ENCODE results near the gene LASP1. TPM values are rescaled to one million over a fixed set of nuclear protein-coding genes. Genes with fewer than 3 reads are reported as not detected.
A peak's percentile ranks its signal among the peaks of the same experiment; 100 is the strongest.
"Not testable (repeated sequence)": the region's sequence is repeated elsewhere in the genome, so short reads cannot be mapped to it uniquely, and the experiment has no call there.

The LASP1 gene
- total RNA-seq, 1 donor from 2014 or later: 266 TPM

DNA sequence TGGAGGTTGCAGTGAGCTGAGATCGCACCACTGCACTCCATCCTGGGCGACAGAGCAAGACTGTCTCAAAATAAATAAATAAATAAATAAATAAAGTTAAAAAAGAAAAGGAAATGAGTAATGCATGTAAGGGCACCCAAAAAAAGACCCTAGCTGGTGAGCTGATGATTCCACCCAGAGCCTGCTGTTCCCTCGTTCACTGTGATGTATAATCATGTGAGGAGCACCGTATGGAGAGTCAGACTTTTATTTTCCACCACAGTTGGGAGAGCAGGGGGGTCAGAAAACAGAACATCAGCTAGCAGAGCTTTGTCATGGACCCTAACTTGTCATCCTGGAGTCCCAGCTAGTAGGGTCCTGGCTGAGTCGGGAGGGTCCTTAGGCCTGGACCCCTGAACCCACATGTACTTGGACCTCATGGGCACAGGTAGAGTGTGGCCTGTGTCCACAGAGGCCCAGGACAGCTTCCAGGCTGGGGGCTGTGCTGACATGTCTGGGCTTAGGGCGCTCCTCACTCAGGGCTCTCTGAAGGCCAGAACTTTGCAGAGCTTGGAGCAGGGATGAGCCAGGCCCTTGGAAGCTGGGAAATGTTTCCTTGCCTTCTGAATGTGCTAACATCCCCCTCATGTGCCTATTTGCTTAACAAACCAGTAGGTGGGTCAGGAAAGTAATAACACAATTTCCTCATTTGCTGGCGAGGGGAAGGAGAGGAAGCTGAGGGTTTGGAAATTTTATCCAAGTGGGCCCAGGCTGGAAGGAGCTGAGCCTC lies 36.8 kb downstream of the LASP1 start:
- no peak for DNase-seq (ENCODE audit: low spot score)

DNA sequence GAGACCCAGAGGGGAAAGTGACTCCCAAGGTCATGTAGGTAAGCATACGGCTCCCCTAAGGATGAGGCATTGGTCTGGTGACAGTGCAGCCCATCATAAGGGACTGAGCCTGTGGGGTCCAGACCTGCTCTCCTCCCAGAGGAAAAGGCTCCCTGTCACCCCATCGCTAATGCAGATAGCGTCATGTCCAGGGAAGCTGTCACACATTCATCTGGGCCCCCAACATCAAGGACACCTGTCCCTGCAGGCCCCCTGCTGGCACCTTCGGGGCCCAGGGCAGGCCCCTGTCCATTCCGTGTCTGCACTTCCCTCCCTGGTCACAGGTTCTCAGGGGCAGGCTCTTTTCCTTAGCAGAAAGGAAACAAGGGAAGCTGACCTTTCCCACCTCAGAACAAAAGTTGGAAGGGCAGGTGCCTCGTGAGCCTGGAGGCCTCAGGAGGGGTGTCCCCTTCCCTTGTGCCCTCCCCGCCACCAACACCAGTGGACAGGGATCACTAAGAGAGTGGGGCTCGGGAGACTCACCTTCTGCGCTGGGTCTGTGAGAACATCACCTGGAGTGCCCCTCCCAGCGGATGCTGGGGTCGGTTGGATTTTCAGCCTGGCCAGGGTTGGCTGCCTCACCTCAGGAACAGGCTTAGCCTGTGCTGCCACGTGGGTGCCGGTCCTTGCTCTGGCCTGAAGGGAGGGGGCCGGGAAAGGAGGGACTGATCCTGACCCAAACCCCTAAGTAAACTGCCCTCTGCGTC lies 38.2 kb downstream of the LASP1 start:
- DNase-seq (ENCODE audit: low spot score): no peak

DNA sequence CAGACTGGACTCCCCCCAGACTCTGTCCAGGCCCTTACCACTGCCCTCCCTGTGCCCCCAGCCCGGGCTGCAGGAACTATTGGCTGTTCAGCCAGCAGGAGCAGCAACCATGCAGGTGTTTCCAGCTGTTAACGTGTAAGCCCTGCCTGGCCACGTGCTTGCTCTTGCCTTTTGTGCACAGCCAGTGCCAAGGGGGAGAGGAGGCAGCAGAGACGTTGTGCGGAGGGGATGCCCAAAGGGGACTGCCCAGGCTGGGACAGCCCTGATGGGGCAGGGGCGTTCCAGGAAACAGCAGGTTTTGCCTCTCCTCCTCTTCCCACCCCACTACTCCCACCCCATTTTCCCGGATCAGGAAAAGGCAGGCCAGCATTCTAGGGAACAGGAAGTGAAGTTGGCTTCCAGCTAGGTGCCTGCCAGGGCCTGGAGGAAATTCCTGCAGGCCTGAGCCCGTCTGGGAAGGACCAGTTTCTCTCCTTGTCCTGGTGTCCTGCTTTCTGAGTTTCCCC lies 38.9 kb downstream of the LASP1 start:
- DNase-seq (ENCODE audit: low spot score): no peak

DNA sequence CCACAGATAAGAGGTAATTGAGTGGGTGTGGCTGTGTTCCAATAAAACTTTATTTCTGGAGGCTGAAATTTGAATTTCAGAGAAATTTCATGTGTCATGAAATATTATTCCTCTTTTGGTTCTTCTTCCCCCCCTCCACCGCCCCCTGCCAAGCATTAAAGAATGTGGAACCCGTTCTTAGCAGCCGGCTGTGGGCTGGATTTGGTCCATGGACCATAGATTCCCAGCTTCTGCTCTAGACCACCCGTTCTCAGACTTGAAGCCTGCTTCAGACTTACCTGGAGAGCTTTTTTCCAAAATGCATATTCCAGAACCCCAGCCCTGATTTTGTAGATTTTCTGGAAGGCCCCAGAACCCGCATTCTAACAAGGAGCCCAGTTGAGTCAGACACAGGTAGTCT lies 40.5 kb downstream of the LASP1 start:
- DNase-seq (ENCODE audit: low spot score): no peak

DNA sequence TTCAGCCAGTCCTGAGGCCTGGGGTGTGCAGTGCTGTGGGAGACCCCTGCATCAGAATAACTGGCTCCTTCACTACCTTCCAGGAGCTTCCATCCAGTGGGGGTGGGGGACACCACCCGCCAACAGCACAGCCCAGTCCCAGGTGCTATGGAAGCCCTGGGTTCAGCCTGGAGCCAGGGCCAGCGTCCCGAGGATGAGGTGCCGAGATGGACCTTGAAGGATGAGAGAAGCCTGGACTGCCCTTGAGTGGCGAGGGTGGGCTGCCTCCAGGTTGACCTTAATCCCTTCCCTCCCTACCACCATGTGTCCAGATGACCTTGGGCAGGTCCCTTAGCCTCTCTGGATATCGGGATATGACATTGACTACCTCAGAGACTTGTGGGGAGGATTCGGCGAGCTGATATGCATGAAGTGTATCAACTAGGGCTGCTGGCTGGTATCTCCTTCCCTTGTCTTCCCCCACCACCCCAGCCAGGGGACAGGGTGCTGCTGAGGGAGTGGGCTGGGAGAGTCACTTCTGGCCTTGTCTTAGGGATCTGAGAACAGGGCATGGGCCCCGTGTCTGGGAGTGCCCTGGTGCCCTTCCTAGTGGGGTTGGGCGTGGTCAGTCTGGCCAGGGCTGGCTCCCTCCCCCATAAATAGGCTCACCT lies 41.3 kb downstream of the LASP1 start:
- DNase-seq (ENCODE audit: low spot score): no peak

DNA sequence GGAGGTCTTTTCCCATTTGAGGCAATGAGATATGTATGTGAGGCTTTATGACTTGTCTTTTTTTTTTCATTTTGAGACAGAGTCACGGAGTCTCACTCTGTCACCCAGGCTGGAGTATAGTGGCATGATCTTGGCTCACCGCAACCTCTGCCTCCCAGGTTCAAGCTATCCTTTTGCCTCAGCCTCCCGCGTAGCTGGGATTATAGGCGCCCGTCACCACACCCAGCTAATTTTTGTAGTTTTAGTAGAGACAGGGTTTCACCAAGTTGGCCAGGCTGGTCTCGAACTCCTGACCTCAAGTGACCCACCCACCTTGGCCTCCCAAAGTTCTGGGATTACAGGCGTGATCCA lies 41.8 kb downstream of the LASP1 start:
- not testable (repeated sequence) for DNase-seq (ENCODE audit: low spot score)

DNA sequence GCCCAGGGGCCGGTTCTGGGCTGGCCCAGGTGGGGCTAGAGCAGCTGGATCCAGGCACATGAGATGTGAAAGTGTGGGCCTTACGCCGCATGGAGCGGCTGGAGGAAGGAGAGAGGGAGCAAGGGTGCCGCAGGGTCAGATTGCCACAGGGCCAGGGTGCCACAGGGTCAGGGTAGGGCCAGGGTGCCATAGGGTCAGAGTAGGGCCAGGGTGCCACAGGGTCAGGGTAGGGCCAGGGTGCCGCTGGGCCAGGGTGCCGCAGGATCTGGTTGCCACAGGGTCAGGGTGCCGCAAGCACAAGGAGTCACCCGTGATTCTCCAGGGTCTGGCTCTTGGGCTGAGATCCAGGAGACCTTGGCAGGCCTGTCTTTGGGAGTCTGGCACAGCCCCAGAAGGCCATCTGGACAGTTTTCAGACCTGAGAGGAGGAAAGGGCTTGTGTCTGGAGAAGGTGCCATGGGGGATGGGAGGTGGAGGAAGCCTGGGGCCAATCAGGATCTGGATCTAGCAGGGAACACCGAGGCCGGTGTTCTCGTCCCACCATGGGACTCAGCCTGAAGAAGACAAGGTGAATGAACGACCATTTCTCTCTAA lies 42.5 kb downstream of the LASP1 start:
- DNase-seq (ENCODE audit: low spot score): peak; percentile 88

DNA sequence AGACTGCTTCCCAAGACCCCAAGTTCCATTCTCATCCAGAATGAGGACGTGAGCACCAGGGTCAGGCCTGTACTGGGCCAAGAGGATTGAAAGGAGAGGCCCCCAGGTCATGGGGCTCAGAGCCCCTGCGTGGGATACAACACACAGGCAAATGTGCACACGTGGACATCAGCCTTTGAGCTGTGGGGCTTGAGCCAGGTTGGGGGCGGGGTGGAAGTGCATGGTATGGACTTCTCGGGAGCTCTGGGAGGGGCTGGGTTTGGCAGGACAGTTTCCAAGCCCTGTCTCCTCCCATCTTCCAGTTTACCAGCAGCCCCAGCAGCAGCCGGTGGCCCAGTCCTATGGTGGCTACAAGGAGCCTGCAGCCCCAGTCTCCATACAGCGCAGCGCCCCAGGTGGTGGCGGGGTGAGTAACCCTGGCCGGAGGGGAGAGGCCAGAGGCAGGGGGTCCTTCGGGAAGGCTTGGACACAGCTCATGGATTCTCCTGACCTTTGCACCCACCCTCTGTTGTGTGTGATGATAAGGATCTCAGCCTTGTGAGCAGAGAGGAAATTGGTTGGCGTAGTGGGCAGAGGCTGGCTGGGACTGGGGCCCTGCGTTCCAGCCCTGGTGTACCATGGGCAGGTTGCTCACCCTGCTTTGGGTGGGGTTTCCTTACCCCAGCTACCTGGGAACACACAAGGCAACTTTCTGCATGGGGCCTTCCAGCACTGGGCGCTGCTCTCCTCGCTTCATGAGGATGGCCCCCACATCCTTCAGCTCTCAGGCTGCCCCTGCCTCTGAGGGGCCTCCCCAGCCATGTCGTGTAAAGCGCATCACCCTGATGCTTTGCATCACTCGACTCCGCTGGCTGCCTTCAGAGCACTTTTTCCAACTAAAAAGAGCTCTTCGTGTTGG lies 45.1 kb downstream of the LASP1 start:
- DNase-seq (ENCODE audit: low spot score): peak; percentile 78

DNA sequence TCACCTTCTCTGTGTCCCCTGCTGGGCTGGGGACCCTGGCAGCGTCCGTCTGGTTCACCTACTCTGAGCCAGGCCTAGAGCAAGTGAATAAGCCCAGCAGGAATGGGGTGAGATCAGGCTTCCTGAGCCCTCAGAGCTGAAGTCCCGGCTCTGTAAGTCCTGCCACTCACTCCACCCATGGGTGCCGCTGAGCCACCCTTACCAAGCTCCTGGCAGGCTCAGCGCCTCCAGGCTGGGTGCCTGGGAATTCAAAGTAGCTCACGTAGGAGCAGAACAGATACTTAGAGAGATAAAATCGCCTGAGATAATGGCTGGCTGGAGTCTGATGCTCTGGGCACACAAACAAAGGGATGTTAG lies 45.8 kb downstream of the LASP1 start:
- DNase-seq (ENCODE audit: low spot score): no peak

DNA sequence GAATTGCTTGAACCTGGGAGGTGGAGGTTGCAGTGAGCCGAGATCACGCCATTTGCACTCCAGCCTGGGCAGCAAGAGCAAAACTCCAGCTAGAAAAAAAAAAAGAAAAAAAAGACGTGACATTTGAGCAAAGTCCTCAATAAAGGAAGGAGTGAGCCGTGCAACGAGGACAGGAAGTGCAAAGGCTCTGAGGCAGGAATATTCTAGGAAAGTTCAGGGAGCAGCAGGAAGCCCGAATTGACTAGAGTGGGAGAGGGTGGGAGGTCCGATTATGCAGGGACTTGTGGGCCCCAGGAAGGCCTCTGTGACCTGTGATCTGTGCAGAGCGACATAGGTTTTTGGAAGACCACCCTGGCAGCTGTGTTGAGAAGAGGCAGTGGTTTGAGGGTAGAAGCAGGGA lies 46.9 kb downstream of the LASP1 start:
- DNase-seq (ENCODE audit: low spot score): no peak

DNA sequence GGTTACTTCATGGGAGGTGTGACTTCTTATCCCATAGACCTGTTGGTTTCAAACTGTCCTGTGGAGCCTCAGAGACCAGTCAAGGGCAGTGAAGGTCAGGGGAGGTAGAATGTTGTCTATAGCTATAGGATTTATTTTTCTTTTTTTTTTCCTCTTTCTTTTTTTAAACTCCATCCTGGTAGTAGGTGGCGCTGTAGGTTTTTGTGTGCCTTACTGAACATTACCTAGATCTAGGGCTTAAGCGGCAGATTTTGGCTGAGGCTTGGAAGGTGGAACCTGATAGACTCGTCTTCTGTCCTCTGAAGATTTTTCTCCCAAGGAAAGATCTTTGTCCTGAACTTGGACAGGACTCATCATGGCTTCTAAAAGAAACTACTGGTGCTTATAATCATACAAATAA lies 47.4 kb downstream of the LASP1 start:
- no peak for DNase-seq (ENCODE audit: low spot score)

DNA sequence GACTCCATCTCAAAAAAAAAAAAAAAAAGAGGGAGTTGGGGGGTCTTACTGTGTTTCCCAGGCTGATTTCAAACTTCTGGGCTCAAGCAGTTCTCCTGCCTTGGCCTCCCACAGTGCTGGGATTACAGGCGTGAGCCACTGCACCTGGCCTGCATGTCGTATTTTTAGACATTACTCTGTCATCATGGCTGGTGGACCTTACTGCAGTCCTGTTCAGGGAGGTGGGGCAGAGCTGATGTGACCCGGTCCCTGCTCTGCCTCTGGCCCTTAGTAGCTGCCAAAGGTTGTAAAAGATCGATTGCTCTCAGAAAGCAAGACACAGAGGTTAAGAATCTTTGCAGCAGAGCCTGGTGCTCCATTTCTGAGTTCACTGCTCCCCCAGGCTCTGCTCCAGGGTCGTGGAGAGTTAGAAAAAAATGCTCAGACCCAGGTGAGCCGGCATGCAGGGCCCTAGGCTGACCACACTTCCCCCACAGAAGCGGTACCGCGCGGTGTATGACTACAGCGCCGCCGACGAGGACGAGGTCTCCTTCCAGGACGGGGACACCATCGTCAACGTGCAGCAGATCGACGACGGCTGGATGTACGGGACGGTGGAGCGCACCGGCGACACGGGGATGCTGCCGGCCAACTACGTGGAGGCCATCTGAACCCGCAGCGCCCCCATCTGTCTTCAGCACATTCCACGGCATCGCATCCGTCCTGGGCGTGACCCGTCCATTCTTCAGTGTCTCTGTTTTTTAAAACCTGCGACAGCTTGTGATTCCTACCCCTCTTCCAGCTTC lies 48.5 kb downstream of the LASP1 start:
- DNase-seq (ENCODE audit: low spot score): no peak

DNA sequence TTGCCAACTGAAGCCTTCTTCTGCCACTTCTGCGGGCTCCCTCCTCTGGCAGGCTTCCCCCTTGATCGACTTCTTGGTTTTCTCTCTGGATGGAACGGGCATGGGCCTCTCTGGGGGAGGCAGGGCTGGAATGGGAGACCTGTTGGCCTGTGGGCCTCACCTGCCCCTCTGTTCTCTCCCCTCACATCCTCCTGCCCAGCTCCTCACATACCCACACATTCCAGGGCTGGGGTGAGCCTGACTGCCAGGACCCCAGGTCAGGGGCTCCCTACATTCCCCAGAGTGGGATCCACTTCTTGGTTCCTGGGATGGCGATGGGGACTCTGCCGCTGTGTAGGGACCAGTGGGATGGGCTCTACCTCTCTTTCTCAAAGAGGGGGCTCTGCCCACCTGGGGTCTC lies 49.1 kb downstream of the LASP1 start:
- DNase-seq (ENCODE audit: low spot score): no peak

DNA sequence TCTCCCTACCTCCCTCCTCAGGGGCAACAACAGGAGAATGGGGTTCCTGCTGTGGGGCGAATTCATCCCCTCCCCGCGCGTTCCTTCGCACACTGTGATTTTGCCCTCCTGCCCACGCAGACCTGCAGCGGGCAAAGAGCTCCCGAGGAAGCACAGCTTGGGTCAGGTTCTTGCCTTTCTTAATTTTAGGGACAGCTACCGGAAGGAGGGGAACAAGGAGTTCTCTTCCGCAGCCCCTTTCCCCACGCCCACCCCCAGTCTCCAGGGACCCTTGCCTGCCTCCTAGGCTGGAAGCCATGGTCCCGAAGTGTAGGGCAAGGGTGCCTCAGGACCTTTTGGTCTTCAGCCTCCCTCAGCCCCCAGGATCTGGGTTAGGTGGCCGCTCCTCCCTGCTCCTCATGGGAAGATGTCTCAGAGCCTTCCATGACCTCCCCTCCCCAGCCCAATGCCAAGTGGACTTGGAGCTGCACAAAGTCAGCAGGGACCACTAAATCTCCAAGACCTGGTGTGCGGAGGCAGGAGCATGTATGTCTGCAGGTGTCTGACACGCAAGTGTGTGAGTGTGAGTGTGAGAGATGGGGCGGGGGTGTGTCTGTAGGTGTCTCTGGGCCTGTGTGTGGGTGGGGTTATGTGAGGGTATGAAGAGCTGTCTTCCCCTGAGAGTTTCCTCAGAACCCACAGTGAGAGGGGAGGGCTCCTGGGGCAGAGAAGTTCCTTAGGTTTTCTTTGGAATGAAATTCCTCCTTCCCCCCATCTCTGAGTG lies 49.6 kb downstream of the LASP1 start:
- no peak for DNase-seq (ENCODE audit: low spot score)

DNA sequence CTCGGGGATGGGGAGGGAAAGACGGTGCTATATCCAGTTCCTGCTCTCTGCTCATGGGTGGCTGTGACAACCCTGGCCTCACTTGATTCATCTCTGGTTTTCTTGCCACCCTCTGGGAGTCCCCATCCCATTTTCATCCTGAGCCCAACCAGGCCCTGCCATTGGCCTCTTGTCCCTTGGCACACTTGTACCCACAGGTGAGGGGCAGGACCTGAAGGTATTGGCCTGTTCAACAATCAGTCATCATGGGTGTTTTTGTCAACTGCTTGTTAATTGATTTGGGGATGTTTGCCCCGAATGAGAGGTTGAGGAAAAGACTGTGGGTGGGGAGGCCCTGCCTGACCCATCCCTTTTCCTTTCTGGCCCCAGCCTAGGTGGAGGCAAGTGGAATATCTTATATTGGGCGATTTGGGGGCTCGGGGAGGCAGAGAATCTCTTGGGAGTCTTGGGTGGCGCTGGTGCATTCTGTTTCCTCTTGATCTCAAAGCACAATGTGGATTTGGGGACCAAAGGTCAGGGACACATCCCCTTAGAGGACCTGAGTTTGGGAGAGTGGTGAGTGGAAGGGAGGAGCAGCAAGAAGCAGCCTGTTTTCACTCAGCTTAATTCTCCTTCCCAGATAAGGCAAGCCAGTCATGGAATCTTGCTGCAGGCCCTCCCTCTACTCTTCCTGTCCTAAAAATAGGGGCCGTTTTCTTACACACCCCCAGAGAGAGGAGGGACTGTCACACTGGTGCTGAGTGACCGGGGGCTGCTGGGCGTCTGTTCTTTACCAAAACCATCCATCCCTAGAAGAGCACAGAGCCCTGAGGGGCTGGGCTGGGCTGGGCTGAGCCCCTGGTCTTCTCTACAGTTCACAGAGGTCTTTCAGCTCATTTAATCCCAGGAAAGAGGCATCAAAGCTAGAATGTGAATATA lies 50.8 kb downstream of the LASP1 start:
- DNase-seq (ENCODE audit: low spot score): peak; percentile 89

DNA sequence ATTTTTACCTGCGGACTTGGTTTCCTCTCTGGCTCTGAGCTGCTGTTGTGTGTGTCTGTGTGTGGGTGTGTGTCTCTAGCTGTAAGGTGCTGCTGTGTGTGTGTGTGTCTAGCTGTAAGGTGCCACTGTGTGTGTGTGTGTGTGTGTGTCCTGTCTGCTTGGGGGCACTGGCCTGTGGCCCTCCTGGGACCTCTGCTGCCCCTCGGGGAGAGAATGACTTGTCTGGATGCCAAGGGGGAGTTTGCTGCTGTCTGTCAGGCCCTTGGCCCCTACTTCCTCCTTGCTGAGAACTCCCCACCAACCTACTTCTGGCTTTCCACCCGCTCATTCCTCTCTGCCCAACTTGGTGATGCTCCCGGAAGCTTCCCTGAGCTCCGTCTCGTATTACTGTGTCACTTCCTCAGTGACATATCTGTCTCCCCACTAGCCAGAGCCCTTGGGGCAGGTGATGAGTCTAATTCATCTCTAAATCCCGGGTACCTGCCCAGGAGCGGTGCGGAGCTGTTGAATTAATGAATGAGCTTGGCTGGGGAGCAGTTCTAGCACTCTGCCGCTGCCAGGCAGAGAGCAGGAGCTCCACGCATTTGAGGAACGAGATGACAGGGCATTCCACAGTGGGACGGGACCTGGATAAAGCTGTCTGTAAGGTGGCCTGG lies 52.0 kb downstream of the LASP1 start:
- no peak for DNase-seq (ENCODE audit: low spot score)

DNA sequence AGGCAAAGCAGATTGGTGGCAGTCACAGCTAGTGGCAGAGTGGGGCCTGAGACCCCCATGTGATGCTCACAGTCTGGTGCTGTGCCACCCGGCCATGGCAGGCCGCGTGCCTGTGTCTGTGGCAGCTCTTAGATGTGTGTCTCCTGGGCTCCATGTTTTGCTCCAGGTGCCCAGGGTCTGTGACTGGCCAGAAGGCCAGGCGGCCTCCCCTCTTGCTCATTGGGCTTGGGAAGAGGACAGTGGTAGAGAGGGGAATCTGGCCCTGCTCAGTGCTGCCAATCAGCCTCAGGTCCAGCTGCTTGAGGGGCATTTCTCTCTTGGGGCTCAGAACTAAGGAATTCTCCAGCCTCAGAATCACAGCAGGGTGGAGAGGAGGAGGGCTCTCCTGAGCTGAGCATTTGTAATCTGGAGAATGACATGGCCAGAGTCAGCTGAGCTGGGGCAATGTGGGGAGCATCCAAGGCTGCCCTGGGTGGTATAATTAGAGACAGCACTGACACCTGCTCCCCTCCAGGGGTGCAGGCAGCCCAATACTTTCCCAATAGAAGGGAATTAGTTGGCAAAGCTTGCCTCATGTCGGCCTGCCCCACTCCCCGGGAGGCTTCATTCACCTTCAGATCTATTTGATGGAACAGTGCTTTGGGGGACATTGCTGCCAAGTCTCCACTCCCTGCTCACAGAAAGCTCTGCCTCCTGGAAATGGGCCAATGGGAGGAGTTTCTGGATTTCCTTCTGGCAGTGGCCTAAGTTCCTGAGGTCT lies 52.9 kb downstream of the LASP1 start:
- DNase-seq (ENCODE audit: low spot score): peak; percentile 88
